ENCODE data around the gene AOPEP. TPM values are rescaled to one million over a fixed set of nuclear protein-coding genes. Genes with fewer than 3 reads are reported as not detected.

The AOPEP gene
- total RNA-seq, 1 donor from 2014 or later = 48.0 TPM

- peak overlapping the region; percentile 45 to 77 (median 48) for H3K9ac ChIP-seq (ENCODE audit: low read depth in 1 of 3, low read length in 3 of 3)
- peaks cover 0 to 6% (median 5%) of the 10 kb centered on the region in 3 donors for H3K36me3 ChIP-seq (ENCODE audit: control insufficient read depth in 3 of 3, insufficient read depth in 3 of 3, low read length in 3 of 3)
- peaks cover 94 to 97% (median 96%) of the 10 kb centered on the region in 3 donors for H3K4me1 ChIP-seq (ENCODE audit: control insufficient read depth in 3 of 3, insufficient read depth in 3 of 3, low read length in 3 of 3)
- no peaks in the 10 kb centered on the region for H3K9me3 ChIP-seq (ENCODE audit: control insufficient read depth in 3 of 3, low read length in 3 of 3)
- peak overlapping the region in 2 of 3 donors; percentile 25 to 52 for H3K4me3 ChIP-seq (ENCODE audit: low read length in 3 of 3)
- H3K27ac ChIP-seq (ENCODE audit: low read depth, low read length) = peak overlapping the region; percentile 84
- H3K27me3 ChIP-seq (ENCODE audit: control insufficient read depth in 3 of 3, insufficient read depth in 3 of 3, low read length in 3 of 3) = no peaks in the 10 kb centered on the region
Measured at GRCh38 chr9:95027914-95028852, 301.7 kb downstream of the AOPEP start.

- Histone ChIP-seq H3K36me3 (ENCODE audit: control insufficient read depth in 3 of 3, insufficient read depth in 3 of 3, low read length in 3 of 3) (peaks cover 0 to 6% (median 5%) of the 10 kb centered on the region in 3 donors), H3K4me3 (ENCODE audit: low read length in 3 of 3) (peak overlapping the region in 2 of 3 donors; percentile 25 to 52), H3K27me3 (ENCODE audit: control insufficient read depth in 3 of 3, insufficient read depth in 3 of 3, low read length in 3 of 3) (no peaks in the 10 kb centered on the region), H3K9ac (ENCODE audit: low read depth in 1 of 3, low read length in 3 of 3) (peak overlapping the region; percentile 45 to 77 (median 48)), H3K27ac (ENCODE audit: low read depth, low read length) (peak overlapping the region; percentile 84), H3K9me3 (ENCODE audit: control insufficient read depth in 3 of 3, low read length in 3 of 3) (no peaks in the 10 kb centered on the region), H3K4me1 (ENCODE audit: control insufficient read depth in 3 of 3, insufficient read depth in 3 of 3, low read length in 3 of 3) (peaks cover 89 to 96% (median 92%) of the 10 kb centered on the region in 3 donors)
Measured at GRCh38 chr9:95028853-95029219, 302.3 kb downstream of the AOPEP start.

GRCh38 chr9:95029288-95029687 lies 302.8 kb downstream of the AOPEP start:
- Histone ChIP-seq H3K9me3 (ENCODE audit: control insufficient read depth in 3 of 3, low read length in 3 of 3) (no peaks in the 10 kb centered on the region), H3K36me3 (ENCODE audit: control insufficient read depth in 3 of 3, insufficient read depth in 3 of 3, low read length in 3 of 3) (peaks cover 0 to 5% (median 5%) of the 10 kb centered on the region in 3 donors), H3K27me3 (ENCODE audit: control insufficient read depth in 3 of 3, insufficient read depth in 3 of 3, low read length in 3 of 3) (no peaks in the 10 kb centered on the region), H3K27ac (ENCODE audit: low read depth, low read length) (peak overlapping the region; percentile 84), H3K4me1 (ENCODE audit: control insufficient read depth in 3 of 3, insufficient read depth in 3 of 3, low read length in 3 of 3) (peaks cover 89 to 96% (median 89%) of the 10 kb centered on the region in 3 donors), H3K4me3 (ENCODE audit: low read length in 3 of 3) (peak overlapping the region in 2 of 3 donors; percentile 25 to 52), H3K9ac (ENCODE audit: low read depth in 1 of 3, low read length in 3 of 3) (peak overlapping the region; percentile 45 to 77 (median 48))

- peaks cover 0 to 5% (median 2%) of the 10 kb centered on the region in 3 donors for H3K36me3 ChIP-seq (ENCODE audit: control insufficient read depth in 3 of 3, insufficient read depth in 3 of 3, low read length in 3 of 3)
- H3K27ac ChIP-seq (ENCODE audit: low read depth, low read length) = peak overlapping the region; percentile 84
- no peaks in the 10 kb centered on the region for H3K27me3 ChIP-seq (ENCODE audit: control insufficient read depth in 3 of 3, insufficient read depth in 3 of 3, low read length in 3 of 3)
- H3K9ac ChIP-seq (ENCODE audit: low read depth in 1 of 3, low read length in 3 of 3) = peak overlapping the region in 1 of 3 donors; percentile 77
- no peaks in the 10 kb centered on the region for H3K9me3 ChIP-seq (ENCODE audit: control insufficient read depth in 3 of 3, low read length in 3 of 3)
- peaks cover 88 to 94% (median 89%) of the 10 kb centered on the region in 3 donors for H3K4me1 ChIP-seq (ENCODE audit: control insufficient read depth in 3 of 3, insufficient read depth in 3 of 3, low read length in 3 of 3)
- H3K4me3 ChIP-seq (ENCODE audit: low read length in 3 of 3) = no peak overlapping the region
Measured at GRCh38 chr9:95029720-95030119, 303.2 kb downstream of the AOPEP start.

GRCh38 chr9:95030344-95030743 lies 303.8 kb downstream of the AOPEP start:
- Histone ChIP-seq H3K4me3 (ENCODE audit: low read length in 3 of 3) (peak overlapping the region; percentile 13 to 23 (median 19)), H3K27me3 (ENCODE audit: control insufficient read depth in 3 of 3, insufficient read depth in 3 of 3, low read length in 3 of 3) (no peaks in the 10 kb centered on the region), H3K9ac (ENCODE audit: low read depth in 1 of 3, low read length in 3 of 3) (peak overlapping the region; percentile 6 to 77 (median 36)), H3K27ac (ENCODE audit: low read depth, low read length) (peak overlapping the region; percentile 84), H3K9me3 (ENCODE audit: control insufficient read depth in 3 of 3, low read length in 3 of 3) (no peaks in the 10 kb centered on the region), H3K4me1 (ENCODE audit: control insufficient read depth in 3 of 3, insufficient read depth in 3 of 3, low read length in 3 of 3) (peaks cover 82 to 88% (median 82%) of the 10 kb centered on the region in 3 donors), H3K36me3 (ENCODE audit: control insufficient read depth in 3 of 3, insufficient read depth in 3 of 3, low read length in 3 of 3) (peaks cover 0 to 5% (median 2%) of the 10 kb centered on the region in 3 donors)

GRCh38 chr9:95030920-95031642 lies 304.6 kb downstream of the AOPEP start:
- peaks cover 0 to 5% (median 2%) of the 10 kb centered on the region in 3 donors for H3K36me3 ChIP-seq (ENCODE audit: control insufficient read depth in 3 of 3, insufficient read depth in 3 of 3, low read length in 3 of 3)
- H3K4me1 ChIP-seq (ENCODE audit: control insufficient read depth in 3 of 3, insufficient read depth in 3 of 3, low read length in 3 of 3) = peaks cover 80 to 82% (median 80%) of the 10 kb centered on the region in 3 donors
- no peaks in the 10 kb centered on the region for H3K9me3 ChIP-seq (ENCODE audit: control insufficient read depth in 3 of 3, low read length in 3 of 3)
- H3K27me3 ChIP-seq (ENCODE audit: control insufficient read depth in 3 of 3, insufficient read depth in 3 of 3, low read length in 3 of 3) = no peaks in the 10 kb centered on the region
- peak overlapping the region in 2 of 3 donors; percentile 17 to 27 for H3K4me3 ChIP-seq (ENCODE audit: low read length in 3 of 3)
- peak overlapping the region; percentile 84 for H3K27ac ChIP-seq (ENCODE audit: low read depth, low read length)
- H3K9ac ChIP-seq (ENCODE audit: low read depth in 1 of 3, low read length in 3 of 3) = peak overlapping the region in 2 of 3 donors; percentile 6 to 77

- H3K27ac ChIP-seq (ENCODE audit: low read depth, low read length) = peak overlapping the region; percentile 84
- peaks cover 0 to 5% (median 5%) of the 10 kb centered on the region in 3 donors for H3K36me3 ChIP-seq (ENCODE audit: control insufficient read depth in 3 of 3, insufficient read depth in 3 of 3, low read length in 3 of 3)
- peak overlapping the region in 2 of 3 donors; percentile 17 to 23 for H3K4me3 ChIP-seq (ENCODE audit: low read length in 3 of 3)
- H3K27me3 ChIP-seq (ENCODE audit: control insufficient read depth in 3 of 3, insufficient read depth in 3 of 3, low read length in 3 of 3) = no peaks in the 10 kb centered on the region
- peaks cover 76 to 78% (median 78%) of the 10 kb centered on the region in 3 donors for H3K4me1 ChIP-seq (ENCODE audit: control insufficient read depth in 3 of 3, insufficient read depth in 3 of 3, low read length in 3 of 3)
- H3K9me3 ChIP-seq (ENCODE audit: control insufficient read depth in 3 of 3, low read length in 3 of 3) = no peaks in the 10 kb centered on the region
- peak overlapping the region in 2 of 3 donors; percentile 55 to 77 for H3K9ac ChIP-seq (ENCODE audit: low read depth in 1 of 3, low read length in 3 of 3)
Measured at GRCh38 chr9:95031711-95032461, 305.4 kb downstream of the AOPEP start.

- H3K27me3 ChIP-seq (ENCODE audit: control insufficient read depth in 3 of 3, insufficient read depth in 3 of 3, low read length in 3 of 3) = no peaks in the 10 kb centered on the region
- H3K36me3 ChIP-seq (ENCODE audit: control insufficient read depth in 3 of 3, insufficient read depth in 3 of 3, low read length in 3 of 3) = peaks cover 0 to 9% (median 6%) of the 10 kb centered on the region in 3 donors
- H3K9me3 ChIP-seq (ENCODE audit: control insufficient read depth in 3 of 3, low read length in 3 of 3) = no peaks in the 10 kb centered on the region
- H3K9ac ChIP-seq (ENCODE audit: low read depth in 1 of 3, low read length in 3 of 3) = peak overlapping the region; percentile 52 to 77 (median 55)
- peaks cover 78 to 80% (median 80%) of the 10 kb centered on the region in 3 donors for H3K4me1 ChIP-seq (ENCODE audit: control insufficient read depth in 3 of 3, insufficient read depth in 3 of 3, low read length in 3 of 3)
- H3K4me3 ChIP-seq (ENCODE audit: low read length in 3 of 3) = peak overlapping the region; percentile 23 to 55 (median 49)
- peak overlapping the region; percentile 84 for H3K27ac ChIP-seq (ENCODE audit: low read depth, low read length)
Measured at GRCh38 chr9:95032580-95033341, 306.3 kb downstream of the AOPEP start.
